ENCODE results near the gene CFAP70. TPM values are rescaled to one million over a fixed set of nuclear protein-coding genes. Genes with fewer than 3 reads are reported as not detected.
A peak's percentile ranks its signal among the peaks of the same experiment; 100 is the strongest.

CFAP70 gene
- total and polyA plus RNA-seq, 2 experiments from 2014 or later, result 0.43 to 0.65 TPM

- DNase-seq, result no peak
- H2AFZ ChIP-seq, result peak overlapping the region; percentile 90
- H3K4me3 ChIP-seq, result peak overlapping the region; percentile 84
- H3K79me2 ChIP-seq (ENCODE audit: insufficient read depth), result no peaks in the 10 kb centered on the region
- no peaks in the 10 kb centered on the region for H3K4me1 ChIP-seq (ENCODE audit: insufficient read depth)
- H3K36me3 ChIP-seq (ENCODE audit: low read depth), result 0 out of 2 replicates have a peak, but pooled peaks cover 7% of the 10 kb centered on the region
- in situ Hi-C loops (cut with MboI), result no loop called here
- WGBS, 2 experiments (ENCODE audit: low coverage in 1 of 2, low lambda C conversion rate in 2 of 2, missing lambda C conversion rate in 2 of 2), result 27 to 30% methylated on average over 5 of the region's 5 CpGs
- no peaks in the 10 kb centered on the region for H3K9me2 ChIP-seq (ENCODE audit: insufficient read depth)
- peak overlapping the region; percentile 88 for H3K4me2 ChIP-seq (ENCODE audit: unreplicated experiment)
- no peaks in the 10 kb centered on the region for H3K9me3 ChIP-seq (ENCODE audit: low read depth)
- no peak overlapping the region for H3K27ac ChIP-seq
- no peak for TF ChIP-seq EZH2 (IDR thresholded peaks at IDR 0.05; ENCODE audit: insufficient read depth, poor library complexity, severe bottlenecking)
- TF ChIP-seq EZH2phosphoT487 (IDR thresholded peaks at IDR 0.05; ENCODE audit: insufficient read depth, low read depth), result no peak
- no peaks in the 10 kb centered on the region for H4K20me1 ChIP-seq (ENCODE audit: insufficient read depth)
- H3K27me3 ChIP-seq (replicated peaks; ENCODE audit: insufficient read depth), result no peaks in the 10 kb centered on the region
- peak overlapping the region; percentile 87 for H3K9ac ChIP-seq
- peaks cover 24% of the 10 kb centered on the region for H3F3A ChIP-seq (ENCODE audit: insufficient read depth)
Observed at GRCh38 chr10:73357821-73358220, 843 bp downstream of the CFAP70 start.

- no peaks in the 10 kb centered on the region for H4K20me1 ChIP-seq (ENCODE audit: insufficient read depth)
- peaks cover 19% of the 10 kb centered on the region; the same call in 1 of the 2 replicates for H3F3A ChIP-seq (ENCODE audit: insufficient read depth)
- no peaks in the 10 kb centered on the region for H3K79me2 ChIP-seq (ENCODE audit: insufficient read depth)
- no peak overlapping the region for H3K4me3 ChIP-seq
- in situ Hi-C loops (cut with MboI), result no loop called here
- TF ChIP-seq EZH2phosphoT487 (IDR thresholded peaks at IDR 0.05; ENCODE audit: insufficient read depth, low read depth) (no peak), EZH2 (IDR thresholded peaks at IDR 0.05; ENCODE audit: insufficient read depth, poor library complexity, severe bottlenecking) (no peak)
- no peaks in the 10 kb centered on the region for H3K27me3 ChIP-seq (replicated peaks; ENCODE audit: insufficient read depth)
- no peak overlapping the region for H3K4me2 ChIP-seq (ENCODE audit: unreplicated experiment)
- 39 to 41% methylated on average over 4 of the region's 4 CpGs for WGBS, 2 experiments (ENCODE audit: low coverage in 1 of 2, low lambda C conversion rate in 2 of 2, missing lambda C conversion rate in 2 of 2)
- 0 out of 2 replicates have a peak overlapping the region, but pooled peaks have one; percentile 3 for H3K9ac ChIP-seq
- H3K27ac ChIP-seq, result no peak overlapping the region
- 0 out of 2 replicates have a peak, but pooled peaks cover under 1% of the 10 kb centered on the region for H3K36me3 ChIP-seq (ENCODE audit: low read depth)
- DNase-seq, result no peak
- H3K9me3 ChIP-seq (ENCODE audit: low read depth), result no peaks in the 10 kb centered on the region
- 0 out of 2 replicates have a peak overlapping the region, but pooled peaks have one; percentile 90 for H2AFZ ChIP-seq
- no peaks in the 10 kb centered on the region for H3K9me2 ChIP-seq (ENCODE audit: insufficient read depth)
- H3K4me1 ChIP-seq (ENCODE audit: insufficient read depth), result no peaks in the 10 kb centered on the region
Observed at GRCh38 chr10:73357166-73357565, 1.5 kb downstream of the CFAP70 start.

GRCh38 chr10:73344269-73344668 lies 14.4 kb downstream of the CFAP70 start:
- no peaks in the 10 kb centered on the region for H3K27me3 ChIP-seq (replicated peaks; ENCODE audit: insufficient read depth)
- no peaks in the 10 kb centered on the region for H3K79me2 ChIP-seq (ENCODE audit: insufficient read depth)
- H3K36me3 ChIP-seq (ENCODE audit: low read depth), result no peaks in the 10 kb centered on the region
- no peak for TF ChIP-seq EZH2 (IDR thresholded peaks at IDR 0.05; ENCODE audit: insufficient read depth, poor library complexity, severe bottlenecking)
- no peak for TF ChIP-seq EZH2phosphoT487 (IDR thresholded peaks at IDR 0.05; ENCODE audit: insufficient read depth, low read depth)
- DNase-seq, result no peak
- H3F3A ChIP-seq (ENCODE audit: insufficient read depth), result no peaks in the 10 kb centered on the region
- H3K9ac ChIP-seq, result no peak overlapping the region
- no peak overlapping the region for H3K27ac ChIP-seq
- in situ Hi-C loops (cut with MboI), result no loop called here
- H2AFZ ChIP-seq, result no peak overlapping the region
- H3K9me3 ChIP-seq (ENCODE audit: low read depth), result no peaks in the 10 kb centered on the region
- no peaks in the 10 kb centered on the region for H3K4me1 ChIP-seq (ENCODE audit: insufficient read depth)
- no peak overlapping the region for H3K4me3 ChIP-seq
- 89 to 100% methylated on average over 1 of the region's 1 CpG for WGBS, 2 experiments (ENCODE audit: low coverage in 1 of 2, low lambda C conversion rate in 2 of 2, missing lambda C conversion rate in 2 of 2)
- no peak overlapping the region for H3K4me2 ChIP-seq (ENCODE audit: unreplicated experiment)
- H4K20me1 ChIP-seq (ENCODE audit: insufficient read depth), result no peaks in the 10 kb centered on the region
- no peaks in the 10 kb centered on the region for H3K9me2 ChIP-seq (ENCODE audit: insufficient read depth)

GRCh38 chr10:73340121-73340520 lies 18.5 kb downstream of the CFAP70 start:
- WGBS, 2 experiments (ENCODE audit: low coverage in 1 of 2, low lambda C conversion rate in 2 of 2, missing lambda C conversion rate in 2 of 2), result 93 to 97% methylated on average over 3 of the region's 3 CpGs
- Histone ChIP-seq H3F3A (ENCODE audit: insufficient read depth) (no peaks in the 10 kb centered on the region), H3K9me2 (ENCODE audit: insufficient read depth) (no peaks in the 10 kb centered on the region)

More at GRCh38 chr10:73340121-73340520, 18.5 kb downstream of the CFAP70 start:
- H4K20me1 ChIP-seq (ENCODE audit: insufficient read depth), result no peaks in the 10 kb centered on the region
- H3K4me3 ChIP-seq, result no peak overlapping the region
- H3K4me1 ChIP-seq (ENCODE audit: insufficient read depth), result no peaks in the 10 kb centered on the region
- no peaks in the 10 kb centered on the region for H3K79me2 ChIP-seq (ENCODE audit: insufficient read depth)
- DNase-seq, result no peak
- in situ Hi-C loops (cut with MboI), result no loop called here
- no peak overlapping the region for H3K9ac ChIP-seq
- H3K4me2 ChIP-seq (ENCODE audit: unreplicated experiment), result no peak overlapping the region
- TF ChIP-seq EZH2 (IDR thresholded peaks at IDR 0.05; ENCODE audit: insufficient read depth, poor library complexity, severe bottlenecking), result no peak
- no peak for TF ChIP-seq EZH2phosphoT487 (IDR thresholded peaks at IDR 0.05; ENCODE audit: insufficient read depth, low read depth)
- H3K27me3 ChIP-seq (replicated peaks; ENCODE audit: insufficient read depth), result no peaks in the 10 kb centered on the region
- no peaks in the 10 kb centered on the region for H3K9me3 ChIP-seq (ENCODE audit: low read depth)
- H3K36me3 ChIP-seq (ENCODE audit: low read depth), result no peaks in the 10 kb centered on the region
- H3K27ac ChIP-seq, result no peak overlapping the region
- no peak overlapping the region for H2AFZ ChIP-seq

Measured in GM23248 (cell line).